B cell (primary cell): ENCODE results near the gene RAB26. TPM values are rescaled to one million over a fixed set of nuclear protein-coding genes. Genes with fewer than 3 reads are reported as not detected.

Experiments
- ATAC-seq: fragments of 200-7000 bp; cut with Tn5 transposase; one replicate; pipeline ENCODE4 v1.10.0; 2021; ENCODE audit warnings: low read depth, mild to moderate bottlenecking, moderate number of reproducible peaks, moderate library complexity
- CTCF ChIA-PET: fragments of 350-600 bp; sonication (Branson Sonifier 250); formaldehyde crosslinking; loops from one replicate; lab custom pipeline; 2021; ENCODE audit warnings: antibody characterized with exemption, inconsistent platforms; lab: Charles Lee
- POLR2A ChIA-PET: fragments of 350-600 bp; sonication (Branson Sonifier 250); formaldehyde crosslinking; loops from one replicate; lab custom pipeline; 2021; ENCODE audit warnings: antibody characterized with exemption; lab: Charles Lee
- DNase-seq: peaks from one replicate; pipeline ENCODE4 v3.0.0; 2013
- H2AFZ ChIP-seq: 2 replicates; pipeline ENCODE4 v1.6.1; 2012; ENCODE audit warnings: mild to moderate bottlenecking, low read depth, low read length; ENCODE audit not compliant: insufficient read depth, poor library complexity, severe bottlenecking
- H3K27ac ChIP-seq, 2 donors: 1 replicate in 1 of 2; 2 replicates in 1 of 2; pipeline ENCODE4 v1.5.1; 2012 to 2013; ENCODE audit warnings: low read length in 2 of 2, mild to moderate bottlenecking in 2 of 2, moderate library complexity in 1 of 2
- H3K27me3 ChIP-seq, 4 experiments: fragments of 200-600 bp in 1 of 4; sonication (generic) in 1 of 4; replicated peaks in 1 of 4; 1 replicate in 2 of 4; 2 replicates in 2 of 4; pipeline versions ENCODE4 v1.6.1 to v1.7.0; 2013 to 2016; ENCODE audit warnings: low read length in 3 of 4, mild to moderate bottlenecking in 2 of 4, mixed read lengths in 1 of 4, moderate library complexity in 1 of 4; ENCODE audit not compliant: insufficient read depth in 4 of 4, control insufficient read depth in 3 of 4; ENCODE audit errors: control extremely low read depth in 1 of 4
- H3K36me3 ChIP-seq, 2 experiments: replicated peaks in 1 of 2; 1 replicate in 1 of 2; 2 replicates in 1 of 2; pipeline versions ENCODE4 v1.6.1 to v1.7.1; 2013; ENCODE audit warnings: low read length in 1 of 2; ENCODE audit not compliant: insufficient read depth in 2 of 2, control insufficient read depth in 1 of 2; ENCODE audit errors: control extremely low read depth in 1 of 2, extremely low read depth in 1 of 2
- H3K4me1 ChIP-seq, 2 donors: fragments of 200-600 bp in 1 of 2; sonication (generic) in 1 of 2; 1 replicate in 1 of 2; 2 replicates in 1 of 2; pipeline versions ENCODE4 v1.5.1 to v1.6.1; 2013 to 2017; ENCODE audit warnings: low read length in 2 of 2; ENCODE audit not compliant: control insufficient read depth in 2 of 2, insufficient read depth in 2 of 2
- H3K4me2 ChIP-seq: replicated peaks from 2 replicates; pipeline ENCODE3; 2012; ENCODE audit warnings: mild to moderate bottlenecking, low read depth, low read length; ENCODE audit not compliant: poor library complexity, severe bottlenecking
- H3K4me3 ChIP-seq, 5 experiments: fragments of 200-600 bp in 1 of 5; sonication (generic) in 1 of 5; 1 replicate in 3 of 5; 2 replicates in 2 of 5; pipeline versions ENCODE4 v1.5.1 to v1.7.0; 2011 to 2016; ENCODE audit warnings: low read length in 4 of 5, mild to moderate bottlenecking in 4 of 5, low read depth in 2 of 5, control low read depth in 1 of 5, moderate library complexity in 1 of 5; ENCODE audit not compliant: insufficient read depth in 1 of 5; ENCODE audit errors: control extremely low read depth in 1 of 5, extremely low read depth in 1 of 5
- H3K79me2 ChIP-seq: fragments of 200-600 bp; sonication (generic); one replicate; pipeline ENCODE4 v1.6.0; 2016; ENCODE audit warnings: low read length; ENCODE audit not compliant: control insufficient read depth, insufficient read depth
- H3K9ac ChIP-seq: fragments of 200-600 bp; sonication (generic); 2 replicates; pipeline ENCODE4 v1.6.1; 2017; ENCODE audit warnings: mild to moderate bottlenecking, low read length, moderate library complexity
- H3K9me3 ChIP-seq, 3 donors: one replicate each; pipeline versions ENCODE4 v1.6.1 to v1.7.1; 2013; ENCODE audit warnings: low read length in 2 of 3; ENCODE audit not compliant: control insufficient read depth in 2 of 3, insufficient read depth in 1 of 3; ENCODE audit errors: control extremely low read depth in 1 of 3
- H4K20me1 ChIP-seq: 2 replicates; pipeline ENCODE4 v1.6.0; 2012; ENCODE audit warnings: mild to moderate bottlenecking, low read length; ENCODE audit not compliant: insufficient read depth, control insufficient read depth, poor library complexity, severe bottlenecking
- H3K27ac Mint-ChIP-seq: one replicate; pipeline ENCODE4 v1.8.0; 2021; ENCODE audit warnings: mixed read lengths
- H3K27me3 Mint-ChIP-seq: one replicate; pipeline ENCODE4 v1.8.0; 2021; ENCODE audit warnings: mixed read lengths
- H3K4me1 Mint-ChIP-seq: one replicate; pipeline ENCODE4 v1.8.0; 2021; ENCODE audit warnings: mixed read lengths
- H3K4me3 Mint-ChIP-seq: one replicate; pipeline ENCODE4 v1.8.0; 2021; ENCODE audit warnings: mixed read lengths
- H3K9me3 Mint-ChIP-seq: one replicate; pipeline ENCODE4 v1.8.0; 2022; ENCODE audit warnings: mixed read lengths; ENCODE audit not compliant: insufficient read depth
- CTCF ChIP-seq: fragments of 200-600 bp; IDR thresholded peaks from one replicate; pipeline ENCODE4 v1.8.0; 2022; ENCODE audit warnings: antibody characterized with exemption, mild to moderate bottlenecking
- EZH2 ChIP-seq: IDR thresholded peaks from 2 replicates; pipeline ENCODE4 v1.6.1; 2012; ENCODE audit warnings: borderline replicate concordance, low read depth, mild to moderate bottlenecking, moderate library complexity, low read length; ENCODE audit not compliant: insufficient read depth, poor library complexity, severe bottlenecking
- WGBS: methylation state at CpG from one replicate; pipeline ENCODE4 v1.1.5; 2013; ENCODE audit warnings: missing lambda C conversion rate; ENCODE audit not compliant: insufficient coverage; 5-methylcytosine and 5-hydroxymethylcytosine counted together
- intact Hi-C: fragments of 100-400 bp; cut with micrococcal nuclease; formaldehyde crosslinking; loops from one replicate; pipeline ENCODE4 v1.10.0; 2022
- polyA plus RNA-seq: library from polyadenylated mRNA; depleted of rRNA; stranded (reverse); fragments of >200 nt; gene quantifications from 2 replicates; pipeline ENCODE4 v1.2.3, GENCODE V29; 2012
- total RNA-seq, 2 donors: library from RNA; stranded (reverse); fragments of 120-200 nt in 1 of 2; gene quantifications; 1 replicate in 1 of 2; 2 replicates in 1 of 2; pipeline versions ENCODE4 v1.2.3 to v1.2.4, GENCODE V29; 2013 to 2022

Gene RAB26
- total and polyA plus RNA-seq, 2 donors (not counting 1 experiment from before 2014, with no cell fraction given) = 0.62 to 1.2 TPM

DNA sequence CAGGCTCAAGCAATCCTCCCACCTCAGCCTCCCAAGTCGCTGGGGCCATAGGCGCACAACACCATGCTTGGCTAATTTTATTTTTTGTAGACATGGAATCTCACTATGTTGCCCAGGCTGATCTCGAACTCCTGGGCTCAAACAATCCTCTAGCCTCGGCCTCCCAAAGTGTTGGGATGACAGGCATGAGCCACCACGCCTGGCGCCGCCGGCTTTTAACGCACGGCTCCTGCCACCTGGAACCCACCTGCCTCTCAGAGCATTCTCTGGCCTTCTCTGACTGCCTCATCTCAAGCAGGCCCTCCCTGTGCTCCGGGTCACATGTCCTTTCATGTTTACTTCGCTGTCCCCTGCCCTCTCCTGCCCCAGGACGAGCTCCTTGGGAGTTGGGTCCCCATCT lies 37.6 kb downstream of the RAB26 start:
- Mint-ChIP-seq H3K4me3 (no peak overlapping the region), H3K4me1 (peaks cover 7% of the 10 kb centered on the region), H3K27ac (peak overlapping the region; percentile 41), H3K9me3 (no peaks in the 10 kb centered on the region), H3K27me3 (no peaks in the 10 kb centered on the region)
- no peaks in the 10 kb centered on the region for H3K9me3 ChIP-seq
- TF ChIP-seq EZH2 (no peak), CTCF (no peak)
- no peak overlapping the region for H3K9ac ChIP-seq
- intact Hi-C loops = no loop called here
- no peak overlapping the region for H3K27ac ChIP-seq
- H3K4me3 ChIP-seq = no peak overlapping the region
- H3K27me3 ChIP-seq = no peaks in the 10 kb centered on the region
- no peaks in the 10 kb centered on the region for H3K4me1 ChIP-seq
- no peaks in the 10 kb centered on the region for H3K36me3 ChIP-seq
- no peak for ATAC-seq
- DNase-seq = no peak
- no peak overlapping the region for H3K4me2 ChIP-seq
- no peaks in the 10 kb centered on the region for H3K79me2 ChIP-seq
- 94% methylated on average over 10 of the region's 13 CpGs for WGBS
- no peaks in the 10 kb centered on the region for H4K20me1 ChIP-seq
- H2AFZ ChIP-seq = no peak overlapping the region
- ChIA-PET POLR2A (no interaction called here), CTCF (no interaction called here)

DNA sequence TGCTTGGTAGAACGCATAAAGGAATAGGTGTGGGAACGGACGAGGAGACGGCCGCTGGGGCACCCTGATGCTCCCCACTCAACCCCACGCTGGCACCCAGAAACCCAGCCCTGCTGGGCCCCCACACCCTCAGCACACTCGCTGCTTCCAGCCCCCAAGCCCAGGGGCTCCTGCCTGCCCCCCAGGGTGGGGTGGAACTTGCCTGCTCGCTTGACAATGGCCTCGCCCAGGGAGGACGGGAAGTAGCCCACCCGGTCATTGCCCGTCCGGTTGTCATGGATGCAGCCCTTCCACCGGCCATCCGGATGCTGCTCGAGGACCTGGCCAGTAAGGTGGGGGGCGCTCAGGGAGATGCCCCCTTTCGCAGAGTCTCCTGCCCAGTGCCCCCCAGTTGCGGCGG lies 38.1 kb downstream of the RAB26 start:
- WGBS = 94% methylated on average over 20 of the region's 20 CpGs
- no peak overlapping the region for H3K4me3 Mint-ChIP-seq
- H3K79me2 ChIP-seq = no peaks in the 10 kb centered on the region
- no peak for TF ChIP-seq EZH2
- TF ChIP-seq CTCF = no peak
- intact Hi-C loops = no loop called here
- H3K36me3 ChIP-seq = no peaks in the 10 kb centered on the region
- H3K4me1 Mint-ChIP-seq = peaks cover 7% of the 10 kb centered on the region
- ATAC-seq (no peak), DNase-seq (no peak)
- no peak overlapping the region for H3K4me2 ChIP-seq
- no peak overlapping the region for H3K27ac ChIP-seq
- no peaks in the 10 kb centered on the region for H3K9me3 Mint-ChIP-seq
- CTCF ChIA-PET = no interaction called here
- no peak overlapping the region for H2AFZ ChIP-seq
- H3K4me1 ChIP-seq = no peaks in the 10 kb centered on the region
- H3K27me3 Mint-ChIP-seq = no peaks in the 10 kb centered on the region
- no peaks in the 10 kb centered on the region for H3K9me3 ChIP-seq
- no peak overlapping the region for H3K4me3 ChIP-seq
- H3K27me3 ChIP-seq = no peaks in the 10 kb centered on the region
- no peaks in the 10 kb centered on the region for H4K20me1 ChIP-seq
- no peak overlapping the region for H3K27ac Mint-ChIP-seq
- H3K9ac ChIP-seq = no peak overlapping the region
- POLR2A ChIA-PET = no interaction called here
